K562 (cell line): ENCODE results near the gene PRCP. TPM values are rescaled to one million over a fixed set of nuclear protein-coding genes. Genes with fewer than 3 reads are reported as not detected.

Experiments used
- ATAC-seq: fragments of 200-7000 bp; cut with Tn5 transposase; 3 replicates; pipeline ENCODE4 v1.9.1; 2020; ENCODE audit warnings: moderate library complexity
- BruUV-seq: library from RNA; stranded (reverse); fragments of 400-500 nt; replicated peaks from 2 replicates; lab custom pipeline; 2021; lab: Mats Ljungman, UMichigan
- CTCF ChIA-PET: fragments of 300-600 bp; formaldehyde crosslinking; extraction: SDS; loops from one replicate; lab custom pipeline; 2021; ENCODE audit warnings: low intra/inter-chr PET ratio; lab: Yijun Ruan, JAX
- POLR2A ChIA-PET: fragments of 300-600, 350-650 bp; sonication (Branson Sonifier 250); formaldehyde crosslinking; extraction: SDS; loops from one replicate; lab custom pipeline; 2021; ENCODE audit warnings: antibody characterized with exemption, inconsistent platforms; lab: Yijun Ruan, JAX
- DNase-seq, 4 experiments: peaks; one replicate each; pipeline versions ENCODE4 v3.0.0 to v3.0.0-alpha.2; 2011 to 2018; ENCODE audit warnings: low spot score in 3 of 4, mixed read lengths in 3 of 4; ENCODE audit errors: extremely low read depth in 1 of 4
- FAIRE-seq: peaks from 2 replicates; lab custom pipeline; 2011; peaks lifted over from hg19 to GRCh38; lab: Jason Lieb, UNC
- H2AFZ ChIP-seq: 2 replicates; pipeline ENCODE4 v1.6.0; 2011; ENCODE audit warnings: low read depth, low read length, control low read depth, inconsistent platforms
- H3K27ac ChIP-seq: fragments of 200-600 bp; 3 replicates; pipeline ENCODE4 v1.8.0; 2011; ENCODE audit warnings: low read depth, mild to moderate bottlenecking, control low read depth, inconsistent platforms, low read length, moderate library complexity, mixed read lengths; ENCODE audit errors: extremely low read depth
- H3K27me3 ChIP-seq, 2 experiments: fragments of 300-600 bp in 1 of 2; 2 replicates in 1 of 2; 3 replicates in 1 of 2; pipeline versions ENCODE4 v1.6.0 to v1.8.0; 2011; ENCODE audit warnings: inconsistent platforms in 2 of 2, low read length in 2 of 2, mild to moderate bottlenecking in 1 of 2, mixed read lengths in 1 of 2, moderate library complexity in 1 of 2; ENCODE audit not compliant: control insufficient read depth in 2 of 2, insufficient read depth in 2 of 2
- H3K36me3 ChIP-seq: fragments of 300-600 bp; 3 replicates; pipeline ENCODE4 v1.8.0; 2011; ENCODE audit warnings: mild to moderate bottlenecking, low read length, inconsistent platforms; ENCODE audit not compliant: control insufficient read depth, insufficient read depth
- H3K4me1 ChIP-seq, 2 experiments: fragments of 200-600 bp in 1 of 2; replicated peaks in 1 of 2; 2 replicates in 1 of 2; 3 replicates in 1 of 2; pipeline versions ENCODE4 v1.5.1 to v1.8.0; 2011; ENCODE audit warnings: inconsistent platforms in 2 of 2, low read length in 2 of 2, mild to moderate bottlenecking in 1 of 2, mixed read lengths in 1 of 2, moderate library complexity in 1 of 2; ENCODE audit not compliant: control insufficient read depth in 2 of 2, insufficient read depth in 2 of 2
- H3K4me2 ChIP-seq: 2 replicates; pipeline ENCODE4 v1.6.1; 2011; ENCODE audit warnings: low read length, control low read depth, inconsistent platforms, mixed read lengths; ENCODE audit not compliant: insufficient read depth
- H3K4me3 ChIP-seq: fragments of 200-600 bp; sonication (generic), shearing (Covaris generic); 2 replicates; pipeline ENCODE4 v1.5.1; 2016; ENCODE audit warnings: control low read depth, inconsistent platforms
- H3K79me2 ChIP-seq: fragments of 200-600 bp; 3 replicates; pipeline ENCODE4 v1.8.0; 2011; ENCODE audit warnings: low read length, inconsistent platforms; ENCODE audit not compliant: control insufficient read depth, insufficient read depth
- H3K9ac ChIP-seq, 2 experiments: 2 replicates each; pipeline versions ENCODE4 v1.6.0 to v1.6.1; 2011; ENCODE audit warnings: low read depth in 2 of 2, low read length in 2 of 2, control low read depth in 1 of 2, inconsistent platforms in 1 of 2, mild to moderate bottlenecking in 1 of 2, mixed read lengths in 1 of 2; ENCODE audit not compliant: insufficient read depth in 1 of 2
- H3K9me1 ChIP-seq: one replicate; pipeline ENCODE4 v1.6.0; 2011; ENCODE audit warnings: inconsistent platforms, mild to moderate bottlenecking, low read length, moderate library complexity; ENCODE audit not compliant: control insufficient read depth, insufficient read depth
- H3K9me3 ChIP-seq: replicated peaks from 2 replicates; pipeline ENCODE4 v1.5.1; 2011; ENCODE audit warnings: low read depth, low read length, inconsistent platforms; ENCODE audit not compliant: control insufficient read depth, insufficient read depth
- H4K20me1 ChIP-seq: replicated peaks from 2 replicates; pipeline ENCODE4 v1.6.1; 2011; ENCODE audit warnings: low read length, inconsistent platforms, mixed read lengths; ENCODE audit not compliant: control insufficient read depth, insufficient read depth
- C11orf30 ChIP-seq: fragments of 450-650 bp; IDR thresholded peaks from 2 replicates; pipeline ENCODE4 v1.6.1; 2016; ENCODE audit warnings: low read depth, mild to moderate bottlenecking
- MAFF ChIP-seq: IDR thresholded peaks from 2 replicates; pipeline ENCODE4 v1.6.1; 2012; ENCODE audit warnings: low read length, improper control_type of control experiment
- MAFG ChIP-seq: fragments of 450-650 bp; conservative IDR thresholded peaks from 2 replicates; pipeline ENCODE4 v1.6.1; 2016; ENCODE audit warnings: missing genetic modification characterization, missing compliant biosample characterization
- MAFK ChIP-seq: IDR thresholded peaks from 2 replicates; pipeline ENCODE4 v1.6.1; 2011; ENCODE audit warnings: low read length, improper control_type of control experiment
- ZBTB7A ChIP-seq: IDR thresholded peaks from 2 replicates; pipeline ENCODE4 v1.6.1; 2011; ENCODE audit warnings: low read depth, mild to moderate bottlenecking, low read length, moderate library complexity, borderline replicate concordance; ENCODE audit not compliant: control insufficient read depth
- ZC3H11A ChIP-seq: IDR thresholded peaks from 2 replicates; pipeline ENCODE4 v1.6.1; 2012; ENCODE audit warnings: low read depth, low read length, improper control_type of control experiment
- ZNF174 ChIP-seq: fragments of 250-450 bp; sonication (Bioruptor Pico); IDR thresholded peaks from 2 replicates; pipeline ENCODE4 v1.4.0; 2020; ENCODE audit warnings: mild to moderate bottlenecking
- ZNF316 ChIP-seq: fragments of 450-650 bp; IDR thresholded peaks from 2 replicates; pipeline ENCODE4 v1.6.1; 2016
- WGBS: fragments of 100-300 bp; shearing (Covaris generic); methylation state at CpG from one replicate; pipeline ENCODE4 v1.1.6; 2016; ENCODE audit warnings: low coverage, mixed read lengths; ENCODE audit not compliant: insufficient coverage; ENCODE audit errors: missing lambda C conversion rate; 5-methylcytosine and 5-hydroxymethylcytosine counted together
- in situ Hi-C: fragments of 300-500 bp; cut with MboI; formaldehyde crosslinking; loops from 4 replicates; pipeline ENCODE4 v1.15.0; 2018; ENCODE audit warnings: inconsistent platforms, mixed read lengths
- intact Hi-C: fragments of 100-400 bp; cut with micrococcal nuclease; formaldehyde crosslinking; loops from 2 replicates; pipeline ENCODE4 v1.14.2; 2022
- polyA plus RNA-seq, 8 experiments: library from polyadenylated mRNA; depleted of rRNA in 4 of 8; stranded (reverse) in 5 of 8; unstranded in 3 of 8; fragments of >200 nt; fragmentation: Nextera tagmentation in 2 of 8; fragmentation: Illumina TruSeq in 1 of 8; extraction: Ambion mirVana in 2 of 8; extraction: Trizol in 1 of 8; gene quantifications; 2 replicates each; pipeline versions ENCODE4 v1.2.1 to v1.2.3, GENCODE V29; 2011 to 2014; ENCODE audit warnings: inconsistent platforms in 1 of 8, missing spikeins in 1 of 8
- total RNA-seq, 7 experiments: library from RNA; depleted of rRNA in 6 of 7; stranded (reverse); fragments of >200 nt in 6 of 7; fragmentation: Illumina TruSeq in 2 of 7; extraction: Trizol in 2 of 7; gene quantifications; 2 replicates each; pipeline versions ENCODE4 v1.2.1 to v1.2.3, GENCODE V29; 2011 to 2021; ENCODE audit warnings: low replicate concordance in 1 of 7

PRCP gene
- total and polyA plus RNA-seq, 9 of the 15 experiments (the other 6 are each of a cell fraction or from before 2014, with no cell fraction given), result 9.5 to 43.1 (median 23.2) TPM

DNA sequence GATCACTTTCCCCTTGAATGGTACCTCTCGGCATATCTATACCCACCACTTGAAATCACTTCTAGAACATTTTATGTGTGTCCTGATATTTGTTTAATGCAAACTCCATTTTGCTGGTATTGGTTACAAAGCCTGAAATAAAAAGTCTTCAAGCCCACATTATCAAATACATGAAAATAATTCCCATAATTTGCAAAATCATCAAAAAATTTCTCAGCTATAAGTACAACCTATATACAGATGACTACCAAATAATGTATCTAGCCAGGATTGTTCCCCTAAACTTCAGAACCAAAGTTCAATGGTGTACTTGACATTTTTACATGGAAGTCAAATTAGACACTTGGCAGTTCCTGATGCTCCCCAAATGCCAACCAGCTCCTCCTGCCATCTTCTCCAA, 71.8 kb downstream of the PRCP start:
- ChIA-PET POLR2A (no interaction called here), CTCF (no interaction called here)
- Histone ChIP-seq H3K9me1 (no peaks in the 10 kb centered on the region), H3K9me3 (no peaks in the 10 kb centered on the region), H3K4me2 (no peak overlapping the region), H3K36me3 (no peaks in the 10 kb centered on the region), H3K4me1 (peaks cover 0 to 7% of the 10 kb centered on the region in 2 experiments; a peak in 2 of 5 replicates), H3K4me3 (no peak overlapping the region), H4K20me1 (no peaks in the 10 kb centered on the region), H3K27me3 (no peaks in the 10 kb centered on the region), H3K27ac (no peak overlapping the region), H3K9ac (no peak overlapping the region), H3K79me2 (no peaks in the 10 kb centered on the region), H2AFZ (no peak overlapping the region)
- intact Hi-C loops (no loop called here), in situ Hi-C loops (no loop called here)
- BruUV-seq, result no TSS peak
- peak; percentile 66; the same call in 1 of the 2 replicates for TF ChIP-seq MAFF
- no peak for TF ChIP-seq ZNF174 (CRISPR knock-in tag)
- peak; percentile 74 for TF ChIP-seq C11orf30
- peak; percentile 46; the same call in 1 of the 2 replicates for TF ChIP-seq MAFK
- peak; percentile 72 for TF ChIP-seq MAFG
- TF ChIP-seq ZNF316, result peak; percentile 86
- ATAC-seq (no peak), FAIRE-seq (no peak), DNase-seq (no peak)
- 86% methylated on average over 1 of the region's 1 CpG for WGBS

DNA sequence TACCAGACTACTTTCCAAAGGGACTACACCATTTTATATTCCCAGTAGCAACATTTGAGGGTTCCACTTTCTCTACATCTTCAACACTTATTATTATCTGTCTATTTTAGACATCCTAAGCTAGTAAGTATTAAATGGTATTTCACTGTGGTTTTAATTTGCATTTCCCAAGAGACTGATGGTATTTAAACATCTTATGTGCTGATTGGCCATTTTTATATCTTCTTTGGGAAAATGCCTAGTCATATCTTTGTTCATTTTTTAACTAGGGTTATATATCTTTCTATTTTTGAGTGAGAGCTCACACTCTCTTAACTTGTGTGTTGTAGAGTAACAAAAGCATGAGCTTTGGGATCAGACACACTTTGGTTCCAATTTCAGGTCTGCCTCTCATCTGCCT, 73.7 kb downstream of the PRCP start:
- Histone ChIP-seq H3K4me2 (no peak overlapping the region), H4K20me1 (no peaks in the 10 kb centered on the region), H3K36me3 (no peaks in the 10 kb centered on the region), H2AFZ (no peak overlapping the region), H3K27me3 (no peaks in the 10 kb centered on the region), H3K9ac (no peak overlapping the region), H3K27ac (no peak overlapping the region), H3K79me2 (no peaks in the 10 kb centered on the region), H3K4me1 (no peaks in the 10 kb centered on the region), H3K4me3 (no peak overlapping the region), H3K9me3 (no peaks in the 10 kb centered on the region)
- DNase-seq, result no peak
- no TSS peak for BruUV-seq
- ATAC-seq, result no peak
- CTCF ChIA-PET, result no interaction called here
- intact Hi-C loops, result no loop called here
- in situ Hi-C loops, result no loop called here
- FAIRE-seq, result no peak
- POLR2A ChIA-PET, result interaction anchor here (1.0 kb wide), 1 partner anchor 11 kb away, joined by 3 read pairs; no protein-coding TSS in a partner anchor
- TF ChIP-seq MAFG (0 out of 2 replicates have a peak, but pooled peaks have one; percentile 22), ZBTB7A (no peak), ZC3H11A (no peak), C11orf30 (peak; percentile 41; the same call in 1 of the 2 replicates), ZNF316 (peak; percentile 77)
- TF ChIP-seq, all 486 proteins: peak for 3
- no peaks in the 10 kb centered on the region for H3K9me1 ChIP-seq
